GM12891 (cell line): Measurements from ENCODE around the gene C1orf53.

Experiments
- POLR2A ChIP-seq: IDR thresholded peaks from 2 replicates; pipeline ENCODE4 v1.6.1; 2011; ENCODE audit warnings: low read depth, low read length, control low read depth
- POLR2AphosphoS5 ChIP-seq: IDR thresholded peaks from 2 replicates; pipeline ENCODE4 v1.6.1; 2011; ENCODE audit warnings: low read depth, low read length, control low read depth
- SPI1 ChIP-seq: IDR thresholded peaks from 2 replicates; pipeline ENCODE4 v1.6.1; 2011; ENCODE audit warnings: low read depth, low read length, control low read depth
- TAF1 ChIP-seq: IDR thresholded peaks from 2 replicates; pipeline ENCODE4 v1.6.1; 2011; ENCODE audit warnings: low read depth, low read length, control low read depth

- TF ChIP-seq TAF1 (no peak), POLR2A (no peak), SPI1 (no peak), POLR2AphosphoS5 (no peak)
Observed at GRCh38 chr1:197915862-197916499, 13.6 kb downstream of the C1orf53 start.
